Measurements from ENCODE around the gene MRPL20. TPM values are rescaled to one million over a fixed set of nuclear protein-coding genes. Genes with fewer than 3 reads are reported as not detected.

Gene MRPL20
- total RNA-seq, 1 experiment from 2014 or later = 90.8 TPM

- peaks cover 48% of the 10 kb centered on the region for H3F3A ChIP-seq (ENCODE audit: insufficient read depth, low read depth)
- H3K79me2 ChIP-seq (ENCODE audit: low read depth) = peaks cover 67% of the 10 kb centered on the region
- TSS peak; percentile 41 for BruUV-seq (replicated peaks)
- H4K20me1 ChIP-seq (ENCODE audit: insufficient read depth) = peaks cover 19% of the 10 kb centered on the region
- peaks cover 36% of the 10 kb centered on the region for H3K36me3 ChIP-seq (ENCODE audit: low read depth)
- H3K27me3 ChIP-seq (ENCODE audit: insufficient read depth, low read depth) = no peaks in the 10 kb centered on the region
- POLR2A ChIA-PET (ENCODE audit: unreplicated experiment) = no interaction called here
- peak overlapping the region; percentile 94 for H3K4me2 ChIP-seq
- peak overlapping the region; percentile 87; the same call in 1 of the 2 replicates for H2AFZ ChIP-seq
- DNase-seq = no peak
- 0 out of 2 replicates have a peak overlapping the region, but pooled peaks have one; percentile 36 for H3K27ac ChIP-seq
- CTCF ChIA-PET = interaction anchor here (0.6 to 0.7 kb wide), 2 partner anchors 24 to 43 kb away, joined by 3 to 21 read pairs; no protein-coding TSS in a partner anchor
- H3K4me3 ChIP-seq = peak overlapping the region; percentile 80
- intact Hi-C loops (cut with micrococcal nuclease; ENCODE audit: unreplicated experiment) = loop anchor here (2.0 kb wide), 1 partner anchor 73 kb away; the partner anchor contains the start of gene ATAD3B
- peaks cover 25% of the 10 kb centered on the region for H3K4me1 ChIP-seq (replicated peaks; ENCODE audit: insufficient read depth)
- no peaks in the 10 kb centered on the region for H3K9me3 ChIP-seq (ENCODE audit: insufficient read depth, low read depth)
- TF ChIP-seq EZH2 (IDR thresholded peaks at IDR 0.05; ENCODE audit: low read depth) = no peak
- TF ChIP-seq, protein P1, sequence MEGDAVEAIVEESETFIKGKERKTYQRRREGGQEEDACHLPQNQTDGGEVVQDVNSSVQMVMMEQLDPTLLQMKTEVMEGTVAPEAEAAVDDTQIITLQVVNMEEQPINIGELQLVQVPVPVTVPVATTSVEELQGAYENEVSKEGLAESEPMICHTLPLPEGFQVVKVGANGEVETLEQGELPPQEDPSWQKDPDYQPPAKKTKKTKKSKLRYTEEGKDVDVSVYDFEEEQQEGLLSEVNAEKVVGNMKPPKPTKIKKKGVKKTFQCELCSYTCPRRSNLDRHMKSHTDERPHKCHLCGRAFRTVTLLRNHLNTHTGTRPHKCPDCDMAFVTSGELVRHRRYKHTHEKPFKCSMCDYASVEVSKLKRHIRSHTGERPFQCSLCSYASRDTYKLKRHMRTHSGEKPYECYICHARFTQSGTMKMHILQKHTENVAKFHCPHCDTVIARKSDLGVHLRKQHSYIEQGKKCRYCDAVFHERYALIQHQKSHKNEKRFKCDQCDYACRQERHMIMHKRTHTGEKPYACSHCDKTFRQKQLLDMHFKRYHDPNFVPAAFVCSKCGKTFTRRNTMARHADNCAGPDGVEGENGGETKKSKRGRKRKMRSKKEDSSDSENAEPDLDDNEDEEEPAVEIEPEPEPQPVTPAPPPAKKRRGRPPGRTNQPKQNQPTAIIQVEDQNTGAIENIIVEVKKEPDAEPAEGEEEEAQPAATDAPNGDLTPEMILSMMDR (conservative IDR thresholded peaks at IDR 0.05) = no peak
- no peaks in the 10 kb centered on the region for H3K9me2 ChIP-seq (ENCODE audit: insufficient read depth)
Observed at GRCh38 chr1:1397839-1398523, 9.1 kb downstream of the MRPL20 start.

- Histone ChIP-seq H3K9me3 (ENCODE audit: insufficient read depth, low read depth) (no peaks in the 10 kb centered on the region), H3K27me3 (ENCODE audit: insufficient read depth, low read depth) (no peaks in the 10 kb centered on the region), H2AFZ (no peak overlapping the region), H3K9me2 (ENCODE audit: insufficient read depth) (no peaks in the 10 kb centered on the region), H3F3A (ENCODE audit: insufficient read depth, low read depth) (peaks cover 41% of the 10 kb centered on the region; the same call in 1 of the 2 replicates), H3K4me1 (replicated peaks; ENCODE audit: insufficient read depth) (peaks cover 13% of the 10 kb centered on the region), H3K36me3 (ENCODE audit: low read depth) (peaks cover 46% of the 10 kb centered on the region), H3K4me2 (no peak overlapping the region), H3K27ac (no peak overlapping the region), H3K79me2 (ENCODE audit: low read depth) (peaks cover 52% of the 10 kb centered on the region), H4K20me1 (ENCODE audit: insufficient read depth) (peaks cover 24% of the 10 kb centered on the region), H3K4me3 (no peak overlapping the region)
- no peak for DNase-seq
- BruUV-seq (replicated peaks) = no TSS peak
- intact Hi-C loops (cut with micrococcal nuclease; ENCODE audit: unreplicated experiment) = no loop called here
- CTCF ChIA-PET = no interaction called here
- no peak for TF ChIP-seq EZH2 (IDR thresholded peaks at IDR 0.05; ENCODE audit: low read depth)
- TF ChIP-seq, protein P1 (conservative IDR thresholded peaks at IDR 0.05) = no peak
- POLR2A ChIA-PET (ENCODE audit: unreplicated experiment) = no interaction called here
Observed at GRCh38 chr1:1395166-1395565, 11.9 kb downstream of the MRPL20 start.

DNA sequence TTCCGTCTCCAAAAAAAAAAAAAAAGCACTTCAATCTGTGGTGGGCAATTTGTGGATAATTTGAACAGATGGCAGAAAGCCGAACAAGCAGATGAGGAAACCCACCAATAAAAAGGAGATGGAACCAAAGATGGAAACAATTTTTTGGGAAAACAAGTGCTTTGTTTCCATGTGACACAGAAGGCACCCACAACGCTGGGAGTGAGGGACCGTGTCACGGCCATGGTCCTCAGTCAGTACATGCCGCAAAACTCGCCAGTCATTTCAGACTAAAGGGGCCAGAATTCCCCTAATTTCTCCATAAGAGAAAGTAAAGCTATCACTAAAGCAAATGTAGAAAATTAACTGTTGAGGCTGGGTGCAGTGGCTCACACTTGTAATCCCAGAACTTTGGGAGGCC, 13.0 kb downstream of the MRPL20 start:
- Histone ChIP-seq H3K79me2 (ENCODE audit: low read depth) (peaks cover 46% of the 10 kb centered on the region), H3K27ac (no peak overlapping the region), H3K9me3 (ENCODE audit: insufficient read depth, low read depth) (no peaks in the 10 kb centered on the region), H3F3A (ENCODE audit: insufficient read depth, low read depth) (peaks cover 46% of the 10 kb centered on the region; the same call in 1 of the 2 replicates), H4K20me1 (ENCODE audit: insufficient read depth) (peaks cover 24% of the 10 kb centered on the region), H2AFZ (no peak overlapping the region), H3K36me3 (ENCODE audit: low read depth) (peaks cover 57% of the 10 kb centered on the region), H3K9me2 (ENCODE audit: insufficient read depth) (no peaks in the 10 kb centered on the region), H3K4me2 (no peak overlapping the region), H3K4me1 (replicated peaks; ENCODE audit: insufficient read depth) (peaks cover 13% of the 10 kb centered on the region), H3K27me3 (ENCODE audit: insufficient read depth, low read depth) (no peaks in the 10 kb centered on the region), H3K4me3 (no peak overlapping the region)
- DNase-seq = no peak
- CTCF ChIA-PET = no interaction called here
- intact Hi-C loops (cut with micrococcal nuclease; ENCODE audit: unreplicated experiment) = no loop called here
- TF ChIP-seq EZH2 (IDR thresholded peaks at IDR 0.05; ENCODE audit: low read depth) = no peak
- TF ChIP-seq, protein P1 (conservative IDR thresholded peaks at IDR 0.05) = no peak
- POLR2A ChIA-PET (ENCODE audit: unreplicated experiment) = no interaction called here
- BruUV-seq (replicated peaks) = no TSS peak

Measured in PC-9 (cell line).